GM20431 (cell line): ENCODE results near the gene LIME1.

Experiments used
- in situ Hi-C: fragments of 300-500 bp; cut with MseI, MboI; formaldehyde crosslinking; loops from one replicate; pipeline ENCODE4 v1.15.0; 2020; ENCODE audit warnings: low sequenced_read_pairs; ENCODE audit not compliant: unreplicated experiment

LIME1 gene

DNA sequence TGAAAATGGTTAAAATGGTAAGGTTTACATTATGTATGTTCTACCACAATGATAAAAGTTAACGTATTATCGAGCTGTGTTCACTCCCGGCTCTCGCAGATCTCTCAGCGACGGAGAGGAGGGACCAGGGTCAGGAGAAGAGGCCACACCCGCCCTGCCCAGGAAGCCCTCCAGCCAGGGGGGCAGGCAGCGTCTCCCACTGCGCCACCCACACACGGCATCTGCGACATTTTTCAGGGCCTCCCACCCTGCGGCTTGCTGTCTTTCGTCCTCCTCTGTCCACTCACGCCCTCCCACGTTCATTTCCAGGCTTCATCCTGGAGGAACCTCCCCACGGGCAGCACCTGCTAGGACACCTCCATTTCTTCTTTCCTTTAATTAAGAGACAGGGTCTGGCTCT, 51.3 kb downstream of the LIME1 start:
- in situ Hi-C loops: no loop called here
